Esophagus muscularis mucosa (tissue), 4 donors: Measurements from ENCODE around the gene LDB1. TPM values are rescaled to one million over a fixed set of nuclear protein-coding genes. Genes with fewer than 3 reads are reported as not detected.

Experiments
- DNase-seq: peaks from one replicate; pipeline ENCODE4 v3.0.0-alpha.2; 2017; ENCODE audit errors: extremely low spot score
- H3K27ac ChIP-seq, 4 donors: fragments of 200-600 bp; sonication (generic); replicated peaks in 1 of 4; 1 replicate in 3 of 4; 2 replicates in 1 of 4; pipeline ENCODE4 v1.5.1; 2016 to 2019; ENCODE audit warnings: mild to moderate bottlenecking in 1 of 4
- H3K27me3 ChIP-seq, 4 donors: fragments of 200-600 bp; sonication (generic); one replicate each; pipeline versions ENCODE4 v1.5.1 to v1.6.0; 2016 to 2019
- H3K36me3 ChIP-seq, 4 donors: fragments of 200-600 bp; sonication (generic); one replicate each; pipeline ENCODE4 v1.5.1; 2016 to 2019
- H3K4me1 ChIP-seq, 4 donors: fragments of 200-600 bp; sonication (generic); one replicate each; pipeline ENCODE4 v1.5.1; 2016 to 2019
- H3K4me3 ChIP-seq, 4 donors: fragments of 200-600 bp; sonication (generic); 1 replicate in 2 of 4; 2 replicates in 2 of 4; pipeline ENCODE4 v1.5.1; 2016 to 2019; ENCODE audit warnings: mild to moderate bottlenecking in 4 of 4, moderate library complexity in 1 of 4
- H3K9me3 ChIP-seq, 4 donors: fragments of 200-600 bp; sonication (generic); 1 replicate in 3 of 4; 2 replicates in 1 of 4; pipeline ENCODE4 v1.5.1; 2016 to 2019
- CTCF ChIP-seq, 3 experiments: fragments of 200-600 bp in 2 of 3; fragments of 450-650 bp in 1 of 3; sonication (generic) in 2 of 3; IDR thresholded peaks; one replicate each; pipeline ENCODE4 v1.5.1; 2017 to 2019; ENCODE audit warnings: antibody characterized with exemption in 3 of 3, mild to moderate bottlenecking in 2 of 3, moderate library complexity in 1 of 3
- EP300 ChIP-seq: sonication (generic); formaldehyde crosslinking; IDR thresholded peaks from one replicate; pipeline ENCODE4 v1.6.1; 2017; ENCODE audit warnings: antibody characterized with exemption
- POLR2A ChIP-seq: fragments of 450-650 bp; IDR thresholded peaks from one replicate; pipeline ENCODE4 v1.6.1; 2017; ENCODE audit warnings: antibody characterized with exemption, moderate library complexity, mild to moderate bottlenecking, low read depth
- POLR2AphosphoS5 ChIP-seq, 2 donors: sonication (generic); formaldehyde crosslinking; IDR thresholded peaks; one replicate each; pipeline ENCODE4 v1.6.1; 2017; ENCODE audit warnings: antibody characterized with exemption in 2 of 2
- WGBS: methylation state at CpG from one replicate; pipeline ENCODE4 v1.1.5; 2018; 5-methylcytosine and 5-hydroxymethylcytosine counted together
- intact Hi-C: fragments of 100-400 bp; cut with DNase I; formaldehyde crosslinking; loops from one replicate; pipeline ENCODE4 v1.15.1; 2023
- total RNA-seq, 4 donors: library from RNA; depleted of rRNA; stranded (reverse); fragments of >200 nt; gene quantifications; one replicate each; pipeline versions ENCODE4 v1.1.0 to v1.2.1, GENCODE V29; 2016

Gene LDB1
- total RNA-seq, 4 donors from 2014 or later, result 59.4 to 79.7 (median 65.6) TPM

GRCh38 chr10:102102421-102102820, 17.7 kb downstream of the LDB1 start:
- no peak for TF ChIP-seq POLR2A
- TF ChIP-seq EP300, result no peak
- no peak for TF ChIP-seq POLR2AphosphoS5 (IDR thresholded peaks at IDR 0.05)
- TF ChIP-seq CTCF (IDR thresholded peaks at IDR 0.05), result no peak
- peaks cover 7 to 19% (median 11%) of the 10 kb centered on the region in 4 donors for H3K36me3 ChIP-seq
- intact Hi-C loops, result no loop called here
- H3K9me3 ChIP-seq, result no peaks in the 10 kb centered on the region
- H3K27me3 ChIP-seq, result no peaks in the 10 kb centered on the region
- no peak overlapping the region for H3K4me3 ChIP-seq
- WGBS, result 75% methylated on average over 1 of the region's 1 CpG
- no peak overlapping the region for H3K27ac ChIP-seq
- no peak for DNase-seq
- H3K4me1 ChIP-seq, result no peaks in the 10 kb centered on the region

- Histone ChIP-seq H3K4me1 (no peaks in the 10 kb centered on the region), H3K9me3 (no peaks in the 10 kb centered on the region), H3K27me3 (no peaks in the 10 kb centered on the region), H3K27ac (no peak overlapping the region), H3K4me3 (no peak overlapping the region), H3K36me3 (peaks cover 0 to 9% (median 1%) of the 10 kb centered on the region in 4 donors)
- 77% methylated on average over 5 of the region's 5 CpGs for WGBS
- intact Hi-C loops, result no loop called here
- no peak for DNase-seq
- no peak for TF ChIP-seq POLR2A
- TF ChIP-seq POLR2AphosphoS5 (IDR thresholded peaks at IDR 0.05), result no peak
- TF ChIP-seq CTCF (IDR thresholded peaks at IDR 0.05), result no peak
- no peak for TF ChIP-seq EP300
Observed at GRCh38 chr10:102101152-102101551, 19.0 kb downstream of the LDB1 start.

GRCh38 chr10:102096449-102096848, 23.7 kb downstream of the LDB1 start:
- Histone ChIP-seq H3K4me3 (no peak overlapping the region), H3K9me3 (no peaks in the 10 kb centered on the region), H3K4me1 (no peaks in the 10 kb centered on the region), H3K27me3 (no peaks in the 10 kb centered on the region), H3K27ac (no peak overlapping the region), H3K36me3 (peaks cover 0 to 9% (median 1%) of the 10 kb centered on the region in 4 donors)
- no peak for TF ChIP-seq CTCF (IDR thresholded peaks at IDR 0.05)
- TF ChIP-seq EP300, result no peak
- TF ChIP-seq POLR2A, result no peak
- no peak for TF ChIP-seq POLR2AphosphoS5 (IDR thresholded peaks at IDR 0.05)
- intact Hi-C loops, result no loop called here
- DNase-seq, result no peak
- WGBS, result 91% methylated on average over 7 of the region's 7 CpGs

- no peaks in the 10 kb centered on the region for H3K36me3 ChIP-seq
- no peak for DNase-seq
- no peak overlapping the region for H3K27ac ChIP-seq
- H3K4me3 ChIP-seq, result no peak overlapping the region
- intact Hi-C loops, result no loop called here
- no peaks in the 10 kb centered on the region for H3K9me3 ChIP-seq
- no peaks in the 10 kb centered on the region for H3K4me1 ChIP-seq
- WGBS, result 82% methylated on average over 2 of the region's 2 CpGs
- TF ChIP-seq EP300 (no peak), POLR2A (no peak), POLR2AphosphoS5 (IDR thresholded peaks at IDR 0.05) (no peak), CTCF (IDR thresholded peaks at IDR 0.05) (no peak)
- no peaks in the 10 kb centered on the region for H3K27me3 ChIP-seq
Observed at GRCh38 chr10:102090772-102091171, 29.4 kb downstream of the LDB1 start.

GRCh38 chr10:102086196-102086595, 34.0 kb downstream of the LDB1 start:
- H3K27me3 ChIP-seq, result no peaks in the 10 kb centered on the region
- H3K4me1 ChIP-seq, result no peaks in the 10 kb centered on the region
- H3K36me3 ChIP-seq, result no peaks in the 10 kb centered on the region
- H3K9me3 ChIP-seq, result no peaks in the 10 kb centered on the region
- TF ChIP-seq CTCF (IDR thresholded peaks at IDR 0.05), result no peak
- no peak for TF ChIP-seq POLR2AphosphoS5 (IDR thresholded peaks at IDR 0.05)
- TF ChIP-seq POLR2A, result no peak
- TF ChIP-seq EP300, result no peak
- H3K4me3 ChIP-seq, result no peak overlapping the region
- intact Hi-C loops, result no loop called here
- no peak for DNase-seq
- 92% methylated on average over 8 of the region's 8 CpGs for WGBS
- no peak overlapping the region for H3K27ac ChIP-seq
